ENCODE results near the gene FOXP2. TPM values are rescaled to one million over a fixed set of nuclear protein-coding genes. Genes with fewer than 3 reads are reported as not detected.
"Not testable (repeated sequence)": the region's sequence is repeated elsewhere in the genome, so short reads cannot be mapped to it uniquely, and the experiment has no call there.

FOXP2 gene
- total RNA-seq, 1 donor from 2014 or later = 1.9 TPM

DNA sequence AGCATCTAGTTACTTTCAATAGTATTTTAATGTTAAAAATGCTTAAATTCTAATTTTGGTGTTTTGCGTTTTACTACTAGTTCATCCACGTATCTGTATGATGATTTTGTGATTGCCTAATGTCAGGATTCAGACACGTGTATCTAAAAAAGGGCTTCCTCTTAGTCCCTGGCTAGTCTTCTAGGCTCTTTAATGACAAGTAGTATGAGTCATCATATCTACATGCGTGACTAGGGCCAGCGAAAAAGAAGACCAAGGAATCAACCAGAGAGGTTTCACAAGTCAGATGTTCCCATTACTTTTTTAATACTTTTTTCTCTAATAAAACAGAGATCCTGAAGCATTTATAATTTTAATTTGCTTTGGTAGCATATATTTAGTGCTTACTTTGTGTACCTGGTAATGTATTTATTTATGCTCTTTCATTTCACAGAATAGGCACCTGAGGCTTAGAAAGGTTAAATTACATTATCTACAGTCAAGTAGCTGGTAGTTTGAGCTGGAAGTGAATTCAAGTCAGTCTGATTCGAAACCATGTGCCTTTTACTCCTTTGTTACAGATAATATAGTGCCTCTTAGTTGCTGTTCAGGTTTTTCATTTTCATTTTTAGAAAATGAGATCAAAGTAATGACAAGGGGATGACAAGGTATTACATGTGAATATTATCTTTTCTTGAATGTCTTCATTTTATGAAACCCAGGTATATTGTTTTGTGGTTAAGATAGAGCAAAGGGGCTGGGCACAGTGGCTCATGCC is 140.3 kb downstream of the FOXP2 start:
- no peak for DNase-seq (ENCODE audit: low spot score)
- intact Hi-C loops (cut with DNase I) = no loop called here

DNA sequence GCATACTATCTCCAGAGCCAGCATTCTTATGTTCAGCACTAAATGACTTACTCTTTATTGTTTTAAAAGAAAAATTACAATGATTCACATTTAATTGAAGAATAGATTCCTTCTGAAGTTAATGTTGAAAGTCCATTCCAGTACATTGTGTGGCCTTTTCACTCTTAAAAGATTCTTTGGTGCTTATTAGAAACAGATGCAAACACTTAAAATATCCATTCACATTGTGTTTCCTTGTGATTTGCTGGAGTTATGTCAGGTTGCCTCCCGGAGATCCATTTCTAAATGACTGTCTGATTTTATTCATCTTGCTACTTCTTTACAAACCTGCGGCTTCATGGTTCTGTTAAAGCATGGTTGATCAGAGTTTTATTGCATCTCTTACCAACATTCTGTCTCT is 152.8 kb downstream of the FOXP2 start:
- intact Hi-C loops (cut with DNase I) = no loop called here
- no peak for DNase-seq (ENCODE audit: low spot score)

DNA sequence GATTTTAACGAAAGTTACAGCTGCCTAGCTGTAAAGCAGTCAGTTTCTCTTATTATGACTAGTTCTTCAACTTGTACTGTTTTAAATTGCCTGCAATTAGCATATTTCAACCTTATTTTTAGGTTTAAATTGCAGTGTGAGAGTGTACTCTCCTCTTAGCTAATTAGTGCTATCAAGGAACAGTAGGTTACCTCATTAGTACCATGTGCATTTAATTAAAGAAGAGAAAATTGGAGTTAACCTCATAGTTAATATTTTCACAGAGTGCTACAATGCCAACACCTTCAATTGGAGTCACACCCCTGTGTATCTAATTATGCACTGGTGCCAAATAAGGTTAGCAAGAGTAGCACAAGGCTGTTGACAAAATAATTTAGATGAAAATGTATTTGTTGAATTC is 154.6 kb downstream of the FOXP2 start:
- intact Hi-C loops (cut with DNase I) = no loop called here
- no peak for DNase-seq (ENCODE audit: low spot score)

DNA sequence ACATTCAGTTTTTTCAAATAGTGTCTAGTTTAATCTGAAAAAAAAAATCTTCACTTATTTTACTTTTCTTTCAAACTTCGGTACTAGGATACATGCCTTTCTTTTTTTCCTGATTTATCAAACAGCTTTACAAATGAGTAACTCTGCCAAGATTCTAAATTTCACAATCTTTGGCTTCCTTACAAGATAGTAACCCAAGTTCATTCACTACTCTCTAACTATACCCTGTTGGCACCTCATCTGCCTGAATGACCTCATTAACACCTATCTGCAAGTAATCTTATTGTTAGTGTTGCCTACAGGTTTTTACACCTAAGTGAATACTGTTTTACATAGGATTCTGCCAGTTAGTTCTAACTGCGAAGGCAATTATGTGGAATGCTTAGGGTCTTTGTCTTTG is 159.8 kb downstream of the FOXP2 start:
- DNase-seq (ENCODE audit: low spot score) = no peak
- intact Hi-C loops (cut with DNase I) = no loop called here

DNA sequence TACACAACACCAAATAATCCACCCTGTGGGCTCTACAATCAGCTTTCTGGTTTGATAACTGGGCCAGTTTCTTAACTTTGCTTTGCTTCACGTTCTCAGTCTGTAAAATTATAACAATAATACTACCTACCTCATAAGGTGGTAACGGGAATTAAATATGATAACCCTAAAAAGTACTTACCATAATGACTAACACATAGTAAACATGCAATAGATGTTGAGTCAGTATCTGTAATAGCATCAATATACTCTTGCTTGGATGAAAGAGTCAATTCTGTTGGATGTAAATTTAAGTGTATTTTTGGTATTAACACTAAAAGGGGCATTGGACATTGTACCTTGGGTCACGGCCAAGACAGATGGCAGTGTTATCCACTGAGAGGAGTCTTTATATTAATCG is 160.5 kb downstream of the FOXP2 start:
- intact Hi-C loops (cut with DNase I) = no loop called here
- no peak for DNase-seq (ENCODE audit: low spot score)

DNA sequence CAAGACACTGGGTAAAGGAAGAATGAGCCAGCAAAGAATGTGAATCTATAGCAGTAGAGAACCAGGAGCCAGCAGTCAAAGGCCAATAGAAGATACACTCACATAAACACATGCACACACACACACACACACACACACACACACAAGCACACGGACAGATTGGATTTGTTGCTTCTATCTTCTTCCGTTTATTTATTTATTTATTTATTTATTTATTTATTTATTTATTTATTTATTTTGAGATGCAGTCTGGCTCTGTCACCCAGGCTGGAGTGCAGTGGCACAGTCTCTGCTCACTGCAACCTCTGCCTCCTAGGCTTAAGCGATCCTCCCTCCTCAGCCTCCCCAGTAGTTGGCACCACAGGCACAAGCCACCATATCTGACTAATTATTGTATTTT is 166.3 kb downstream of the FOXP2 start:
- DNase-seq (ENCODE audit: low spot score); intact Hi-C loops (cut with DNase I): not testable (repeated sequence)

DNA sequence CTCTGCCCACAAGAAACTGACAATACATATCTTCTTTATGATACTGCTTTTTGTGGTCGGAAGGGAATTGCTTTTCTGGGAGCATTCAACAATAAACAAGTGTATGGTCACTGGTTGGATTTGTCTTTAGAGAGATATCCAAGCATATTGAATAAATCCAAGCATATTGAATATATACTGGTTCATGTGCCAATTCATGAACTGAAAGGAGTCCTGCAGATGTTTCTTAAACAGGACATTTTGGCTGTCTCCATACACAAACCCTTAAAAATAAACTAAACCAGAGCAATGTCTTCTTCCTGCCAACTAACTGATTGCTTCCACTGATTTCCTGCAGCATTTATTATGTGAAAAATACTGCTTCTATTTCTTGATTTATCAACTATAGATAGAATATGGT is 173.9 kb downstream of the FOXP2 start:
- intact Hi-C loops (cut with DNase I) = no loop called here
- no peak for DNase-seq (ENCODE audit: low spot score)

DNA sequence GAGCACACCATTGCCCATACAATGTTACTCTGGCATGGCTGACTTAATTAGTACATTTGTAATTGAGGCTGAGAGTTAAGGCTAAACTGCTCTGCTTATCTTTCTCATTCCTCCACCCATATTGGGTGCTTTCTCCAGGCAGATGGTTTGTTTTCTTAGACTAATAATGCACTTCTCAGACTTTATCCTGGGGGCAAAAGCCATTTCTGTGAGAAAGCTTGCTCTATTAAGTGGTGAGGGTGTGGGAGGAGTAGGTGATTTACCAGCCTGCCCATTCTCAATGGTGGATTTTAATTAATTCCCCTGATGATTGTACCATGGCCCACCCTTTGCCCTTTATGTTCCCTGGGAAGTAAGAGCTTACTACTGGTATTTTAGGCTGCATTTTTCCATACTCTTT is 174.8 kb downstream of the FOXP2 start:
- DNase-seq (ENCODE audit: low spot score) = no peak
- intact Hi-C loops (cut with DNase I) = no loop called here

DNA sequence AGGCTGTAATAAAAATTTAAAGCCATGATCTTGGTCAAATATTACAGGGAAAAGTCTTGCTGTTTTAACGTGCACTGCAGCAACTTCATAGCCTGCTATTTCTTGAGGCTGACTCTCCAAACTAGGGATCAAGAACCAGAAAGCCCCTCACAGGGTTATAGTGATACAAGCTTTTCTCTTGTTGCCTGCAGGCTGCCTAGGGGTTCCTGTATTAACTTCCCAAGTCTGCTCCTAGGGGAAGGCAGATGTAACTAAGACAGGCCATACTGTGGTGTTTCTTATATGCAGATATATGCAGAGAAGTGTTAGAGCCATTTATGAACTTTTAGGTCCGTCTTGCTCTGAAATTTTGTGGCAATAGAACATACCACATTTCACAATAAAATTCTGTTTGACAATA is 175.7 kb downstream of the FOXP2 start:
- intact Hi-C loops (cut with DNase I) = no loop called here
- no peak for DNase-seq (ENCODE audit: low spot score)

DNA sequence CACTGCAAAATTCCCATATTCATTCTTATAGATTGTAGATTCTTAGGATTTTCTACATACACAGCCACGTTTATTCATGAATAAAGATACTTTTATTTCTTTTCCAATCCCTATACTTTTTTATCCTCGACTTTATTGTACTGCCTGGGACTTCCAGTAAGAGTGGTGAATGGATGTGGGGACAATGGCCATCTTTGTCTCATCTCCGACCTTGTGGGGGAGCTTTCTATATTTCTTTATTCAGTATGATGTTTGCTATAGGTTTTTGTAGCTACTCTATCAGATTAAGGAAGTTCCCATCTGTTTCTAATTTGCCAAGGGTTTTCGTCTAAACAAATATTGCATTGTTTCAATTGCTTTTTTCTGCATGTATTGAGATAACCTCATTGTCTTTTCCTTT is 184.3 kb downstream of the FOXP2 start:
- intact Hi-C loops (cut with DNase I) = no loop called here
- no peak for DNase-seq (ENCODE audit: low spot score)

DNA sequence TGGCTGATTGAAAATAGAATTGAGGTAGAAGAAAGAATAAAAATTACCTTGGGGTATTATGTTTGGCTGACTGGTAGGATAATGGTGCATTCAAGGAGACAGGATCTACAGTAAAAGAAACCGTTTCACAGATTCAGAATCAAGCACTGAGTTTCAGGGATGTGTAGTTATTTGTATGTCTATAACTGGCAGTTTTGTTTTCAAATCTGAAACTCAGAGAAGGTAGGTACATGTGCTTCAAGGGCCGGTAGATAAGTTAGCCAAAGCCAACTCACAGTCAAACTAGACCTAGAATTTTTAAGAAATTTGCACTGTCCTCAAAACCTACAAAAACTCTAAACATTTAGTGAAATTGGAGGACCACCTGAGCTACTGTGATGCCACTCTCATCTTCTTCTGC is 191.5 kb downstream of the FOXP2 start:
- DNase-seq (ENCODE audit: low spot score) = no peak
- intact Hi-C loops (cut with DNase I) = no loop called here

DNA sequence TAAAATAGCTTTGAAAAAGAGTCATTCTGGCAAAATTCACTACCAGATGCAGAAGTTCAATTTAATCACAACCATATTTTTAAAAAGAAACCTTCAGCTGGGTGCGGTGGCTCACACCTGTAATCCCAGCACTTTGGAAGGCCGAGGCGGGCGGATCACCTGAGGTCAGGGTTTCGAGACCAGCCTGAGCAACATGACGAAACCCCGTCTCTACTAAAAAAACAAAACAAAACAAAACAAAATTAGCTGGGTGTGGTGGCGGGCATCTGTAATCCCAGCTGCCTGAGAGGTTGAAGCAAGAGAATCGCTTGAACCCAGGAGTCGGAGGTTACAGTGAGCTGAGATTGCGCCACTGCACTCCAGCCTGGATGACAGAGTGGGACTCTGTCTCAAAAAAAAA is 194.2 kb downstream of the FOXP2 start:
- intact Hi-C loops (cut with DNase I); DNase-seq (ENCODE audit: low spot score): not testable (repeated sequence)

DNA sequence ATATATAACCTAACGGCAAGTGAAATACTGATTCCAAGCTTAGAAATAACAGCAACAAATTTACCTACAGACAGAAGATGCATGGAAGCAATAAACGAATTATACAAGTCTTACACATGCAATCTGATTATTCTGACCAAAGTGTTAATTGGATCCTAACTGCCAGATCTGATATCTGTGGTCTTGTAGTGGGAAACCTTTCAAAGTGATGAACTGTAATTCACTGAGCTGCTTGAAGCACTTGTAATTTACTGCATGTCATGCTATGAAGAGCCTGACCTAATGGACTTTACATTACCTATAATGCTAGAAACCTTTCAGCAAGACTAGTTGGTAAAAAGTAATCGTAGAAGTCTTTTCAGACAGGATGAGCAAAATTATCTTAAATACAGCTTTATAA is 205.6 kb downstream of the FOXP2 start:
- no peak for DNase-seq (ENCODE audit: low spot score)
- intact Hi-C loops (cut with DNase I) = no loop called here

DNA sequence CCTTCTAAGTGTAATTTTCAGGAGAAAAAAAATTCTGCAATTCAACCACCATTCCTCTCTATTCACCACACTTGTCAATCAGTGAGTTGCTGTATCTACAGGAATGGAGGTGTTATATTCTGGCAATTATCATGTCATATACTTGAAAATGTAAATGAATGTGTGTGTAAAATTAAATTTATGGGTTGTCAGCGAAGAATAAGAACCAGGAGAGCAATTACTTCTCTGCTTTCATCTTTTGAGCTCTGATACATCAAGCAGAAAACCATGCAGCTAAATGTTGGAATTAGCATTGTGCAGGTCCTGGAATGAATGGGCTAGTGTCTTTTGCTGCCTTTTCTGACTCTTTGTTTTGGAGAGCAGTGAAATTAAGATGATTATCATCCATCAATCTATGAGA is 207.6 kb downstream of the FOXP2 start:
- DNase-seq (ENCODE audit: low spot score) = no peak
- intact Hi-C loops (cut with DNase I) = no loop called here

DNA sequence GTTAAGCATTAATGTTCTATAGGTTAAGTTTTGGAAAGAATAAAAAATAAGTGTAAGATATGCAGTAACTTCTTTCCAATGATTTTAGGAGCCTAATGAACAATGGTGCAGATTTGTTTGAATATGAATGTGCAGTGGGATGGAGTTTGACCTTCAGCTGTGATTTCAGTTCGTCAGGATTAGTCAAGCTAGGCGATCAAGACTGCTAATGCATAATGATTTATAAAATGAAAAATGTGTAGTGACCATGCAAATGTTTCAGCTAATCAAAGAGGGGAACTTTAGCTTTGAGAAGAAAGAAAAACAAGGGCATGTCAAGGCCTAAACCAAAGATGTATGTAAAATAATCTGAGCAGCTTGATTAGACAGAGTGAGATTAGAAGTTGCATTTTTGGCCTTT is 208.5 kb downstream of the FOXP2 start:
- no peak for DNase-seq (ENCODE audit: low spot score)
- intact Hi-C loops (cut with DNase I) = no loop called here

DNA sequence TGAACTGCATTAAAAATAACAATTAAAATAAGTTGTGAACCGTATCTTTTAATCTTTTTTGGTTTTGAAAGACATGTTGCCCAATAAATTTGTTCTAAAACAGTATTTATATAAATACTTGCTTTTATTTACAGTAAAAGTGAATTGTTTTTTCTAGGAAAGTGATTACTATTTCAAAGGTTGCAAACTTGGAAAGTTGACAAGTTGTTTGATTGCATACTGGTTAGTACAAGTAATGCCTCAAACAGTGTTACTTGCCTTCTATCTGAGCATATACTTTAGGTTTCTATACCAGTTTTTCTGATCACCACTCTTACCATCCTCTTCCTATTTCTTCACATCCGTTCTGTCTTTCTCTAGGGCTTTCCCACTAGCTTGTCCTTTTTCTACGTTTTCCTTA is 212.6 kb downstream of the FOXP2 start:
- no peak for DNase-seq (ENCODE audit: low spot score)
- intact Hi-C loops (cut with DNase I) = no loop called here

DNA sequence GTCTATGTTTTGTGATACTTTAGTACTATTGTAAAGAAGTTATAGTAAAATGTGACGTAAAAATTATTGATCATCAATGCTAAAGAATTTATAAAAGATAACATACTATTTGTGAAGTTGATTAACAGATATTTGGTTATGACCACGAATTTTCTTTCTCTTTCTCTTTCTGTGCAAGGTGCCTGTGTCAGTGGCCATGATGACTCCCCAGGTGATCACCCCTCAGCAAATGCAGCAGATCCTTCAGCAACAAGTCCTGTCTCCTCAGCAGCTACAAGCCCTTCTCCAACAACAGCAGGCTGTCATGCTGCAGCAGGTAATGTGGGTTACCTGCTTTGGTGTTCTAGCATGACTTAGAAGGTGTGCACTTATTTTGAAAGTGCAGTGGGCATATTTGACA is 213.7 kb downstream of the FOXP2 start:
- no peak for DNase-seq (ENCODE audit: low spot score)
- intact Hi-C loops (cut with DNase I) = no loop called here

DNA sequence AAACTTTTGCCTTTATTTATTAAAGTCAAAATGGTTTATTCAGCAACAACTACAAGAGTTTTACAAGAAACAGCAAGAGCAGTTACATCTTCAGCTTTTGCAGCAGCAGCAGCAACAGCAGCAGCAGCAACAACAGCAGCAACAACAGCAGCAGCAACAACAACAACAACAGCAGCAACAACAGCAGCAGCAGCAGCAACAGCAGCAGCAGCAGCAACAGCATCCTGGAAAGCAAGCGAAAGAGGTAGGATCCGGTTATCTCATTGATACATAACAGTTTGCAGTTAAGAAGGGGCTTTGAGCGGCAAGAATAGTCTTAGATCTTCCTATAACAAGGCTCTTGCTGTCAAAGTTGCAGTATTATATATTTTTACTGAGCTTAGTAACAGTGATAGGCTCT is 215.1 kb downstream of the FOXP2 start:
- DNase-seq (ENCODE audit: low spot score) = no peak
- intact Hi-C loops (cut with DNase I) = no loop called here

DNA sequence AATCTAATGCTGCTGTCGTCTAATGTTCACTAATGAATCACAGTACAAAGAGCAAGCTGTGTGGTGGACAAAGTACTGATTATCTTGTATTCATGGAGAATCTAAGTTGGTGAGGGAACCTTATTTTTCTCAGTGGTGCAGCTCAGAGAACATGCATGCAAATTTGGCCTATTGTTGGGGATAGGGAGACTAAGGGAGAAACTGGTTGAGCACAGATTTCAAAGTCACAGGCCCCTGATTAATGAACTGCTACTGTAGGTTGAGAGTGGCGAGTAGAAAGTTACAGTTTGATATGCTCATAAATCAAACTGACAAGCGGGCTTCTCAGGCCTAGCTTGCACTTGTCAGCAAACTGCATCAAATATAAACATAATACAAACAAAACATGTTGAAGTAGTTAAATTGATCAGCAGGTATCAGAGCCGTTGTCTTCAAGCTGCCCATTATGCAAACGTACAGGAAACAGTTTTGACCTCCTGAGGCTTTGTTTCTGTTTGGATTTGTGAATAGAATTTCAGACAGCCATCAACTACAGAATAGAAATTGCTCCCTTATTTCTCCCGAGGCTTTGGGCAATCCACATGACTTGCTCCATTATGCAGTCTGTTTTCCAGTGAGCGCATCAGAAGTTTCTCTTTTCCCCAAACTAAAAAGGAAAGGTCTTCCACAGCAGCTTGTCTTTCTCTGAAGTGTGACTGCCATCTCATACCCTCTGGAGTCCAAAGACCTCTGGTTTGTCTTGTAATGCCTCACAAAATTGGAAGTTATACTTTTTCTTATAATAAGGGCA is 215.8 kb downstream of the FOXP2 start:
- no peak for DNase-seq (ENCODE audit: low spot score)
- intact Hi-C loops (cut with DNase I) = no loop called here

DNA sequence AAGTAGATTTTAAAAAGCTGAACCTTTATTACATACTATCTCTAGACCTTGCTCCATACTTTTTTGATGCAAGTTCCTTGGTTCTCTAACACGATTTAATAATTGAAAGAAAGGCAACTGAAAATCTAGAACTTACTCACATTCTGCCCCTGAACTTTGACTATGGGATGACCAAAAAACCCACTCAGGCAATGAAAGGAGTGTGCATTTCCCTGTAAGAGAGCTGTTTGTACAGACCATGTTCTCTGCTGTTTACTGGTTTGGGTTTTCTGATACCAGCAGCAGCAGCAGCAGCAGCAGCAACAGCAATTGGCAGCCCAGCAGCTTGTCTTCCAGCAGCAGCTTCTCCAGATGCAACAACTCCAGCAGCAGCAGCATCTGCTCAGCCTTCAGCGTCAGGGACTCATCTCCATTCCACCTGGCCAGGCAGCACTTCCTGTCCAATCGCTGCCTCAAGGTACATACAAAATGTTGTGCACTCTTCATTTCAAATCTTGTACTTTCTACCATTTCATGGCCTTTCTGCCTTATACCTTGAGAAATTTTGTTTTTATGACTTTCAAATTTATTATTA is 216.7 kb downstream of the FOXP2 start:
- no peak for DNase-seq (ENCODE audit: low spot score)
- intact Hi-C loops (cut with DNase I) = no loop called here

DNA sequence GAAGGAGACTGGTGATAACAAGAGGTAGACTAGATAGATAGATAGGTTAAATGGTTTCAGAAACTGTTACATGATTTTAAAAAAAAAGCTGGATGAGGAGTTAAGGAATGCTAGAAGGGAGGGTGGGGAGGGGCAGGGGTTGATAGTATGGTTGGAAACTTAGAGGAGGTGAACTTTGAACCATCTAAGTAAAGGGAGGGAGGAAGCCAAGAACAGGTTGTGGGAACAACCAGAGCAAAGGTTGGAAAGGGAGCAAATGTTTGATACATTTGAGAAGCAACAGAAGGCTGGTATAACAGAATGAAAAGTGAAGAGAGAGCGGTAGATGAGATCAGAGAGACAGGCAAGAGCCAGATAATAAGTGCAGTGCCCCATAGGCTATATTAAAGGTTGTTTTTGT is 224.8 kb downstream of the FOXP2 start:
- DNase-seq (ENCODE audit: low spot score) = no peak
- intact Hi-C loops (cut with DNase I) = no loop called here

Data from cardiac septum (tissue), 1 donor.